KMS-11 (cell line): ENCODE data around the gene NRDC.

Source experiments
- H2AFZ ChIP-seq: fragments of 200-600 bp; sonication (generic); 2 replicates; pipeline ENCODE4 v1.6.1; 2016; ENCODE audit warnings: antibody characterized with exemption, mixed run types, low read depth
- H3K27ac ChIP-seq: fragments of 200-600 bp; sonication (generic); 2 replicates; pipeline ENCODE4 v1.6.1; 2016; ENCODE audit warnings: mild to moderate bottlenecking, mixed run types
- H3K27me3 ChIP-seq: fragments of 200-600 bp; sonication (generic); 2 replicates; pipeline ENCODE4 v1.6.1; 2017; ENCODE audit warnings: mild to moderate bottlenecking, low read depth, mixed run types, moderate library complexity; ENCODE audit not compliant: insufficient read depth
- H3K36me3 ChIP-seq: fragments of 200-600 bp; sonication (generic); 2 replicates; pipeline ENCODE4 v1.6.1; 2017; ENCODE audit warnings: mild to moderate bottlenecking, mixed run types; ENCODE audit not compliant: insufficient read depth
- H3K4me1 ChIP-seq: fragments of 200-600 bp; sonication (generic); 2 replicates; pipeline ENCODE4 v1.6.1; 2016; ENCODE audit warnings: mild to moderate bottlenecking, low read depth, mixed run types; ENCODE audit not compliant: poor library complexity, severe bottlenecking
- H3K4me2 ChIP-seq: fragments of 200-600 bp; sonication (generic); 2 replicates; pipeline ENCODE4 v1.7.0; 2016; ENCODE audit warnings: mild to moderate bottlenecking, mixed run types
- H3K4me3 ChIP-seq: fragments of 200-600 bp; sonication (generic); IDR thresholded peaks from 2 replicates; pipeline ENCODE4 v1.6.1; 2017; ENCODE audit warnings: low read depth, low read length, mixed read lengths; ENCODE audit not compliant: insufficient read depth
- H3K79me2 ChIP-seq: fragments of 200-600 bp; sonication (generic); 2 replicates; pipeline ENCODE4 v1.6.1; 2016; ENCODE audit warnings: low read depth, mixed run types; ENCODE audit not compliant: insufficient read depth
- H3K9ac ChIP-seq: fragments of 200-600 bp; sonication (generic); 2 replicates; pipeline ENCODE4 v1.6.1; 2016; ENCODE audit warnings: mild to moderate bottlenecking, mixed run types
- H4K20me1 ChIP-seq: fragments of 200-600 bp; sonication (generic); 2 replicates; pipeline ENCODE4 v1.6.1; 2016; ENCODE audit warnings: mild to moderate bottlenecking, mixed run types; ENCODE audit not compliant: insufficient read depth
- TF ChIP-seq, protein P1 (sequence below): fragments of 200-600 bp; sonication (generic); conservative IDR thresholded peaks from 2 replicates; pipeline ENCODE4 v1.6.1; 2017; ENCODE audit warnings: low read depth, mild to moderate bottlenecking, antibody characterized with exemption, low read length, moderate library complexity, mixed read lengths

NRDC gene

DNA sequence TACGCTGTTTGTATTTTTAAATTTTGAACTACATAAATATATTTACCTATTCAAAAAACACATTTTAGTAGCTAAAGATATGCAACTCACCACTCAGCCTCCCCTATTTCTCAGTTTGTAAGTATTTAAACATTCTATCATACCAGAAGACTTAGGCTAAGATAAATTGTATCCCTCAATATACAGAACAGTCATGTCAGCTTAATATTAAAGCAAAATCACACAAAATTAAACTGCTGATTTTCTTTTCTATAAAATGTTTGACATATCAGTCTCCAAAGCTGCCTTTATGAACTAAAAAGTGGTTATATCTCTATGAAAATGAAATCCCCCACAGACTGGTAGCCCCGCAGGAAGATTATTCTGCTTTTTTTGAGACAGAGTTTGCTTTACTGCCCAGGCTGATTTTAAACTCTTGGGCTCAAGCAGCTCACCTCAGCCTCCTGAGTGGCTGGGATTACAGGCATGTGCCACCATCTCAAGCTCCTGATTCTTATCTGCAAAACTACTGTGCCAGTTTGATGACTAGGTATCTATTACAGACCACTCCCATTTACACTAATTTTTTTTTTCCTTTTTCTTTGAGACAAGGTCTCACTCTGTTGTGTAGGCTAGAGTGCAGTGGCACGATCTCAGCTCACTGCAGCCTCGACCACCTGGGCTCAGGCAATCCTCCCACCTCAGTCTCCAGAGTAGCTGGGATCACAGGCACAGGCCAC lies 37.6 kb downstream of the NRDC start:
- Histone ChIP-seq H3K4me1 (peaks cover 49% of the 10 kb centered on the region), H3K9ac (no peak overlapping the region), H3K79me2 (peaks cover 19% of the 10 kb centered on the region; the same call in 1 of the 2 replicates), H3K27me3 (no peaks in the 10 kb centered on the region), H3K4me3 (no peak overlapping the region), H3K36me3 (no peaks in the 10 kb centered on the region), H3K4me2 (no peak overlapping the region), H4K20me1 (no peaks in the 10 kb centered on the region), H3K27ac (no peak overlapping the region), H2AFZ (no peak overlapping the region)
- TF ChIP-seq, protein P1, sequence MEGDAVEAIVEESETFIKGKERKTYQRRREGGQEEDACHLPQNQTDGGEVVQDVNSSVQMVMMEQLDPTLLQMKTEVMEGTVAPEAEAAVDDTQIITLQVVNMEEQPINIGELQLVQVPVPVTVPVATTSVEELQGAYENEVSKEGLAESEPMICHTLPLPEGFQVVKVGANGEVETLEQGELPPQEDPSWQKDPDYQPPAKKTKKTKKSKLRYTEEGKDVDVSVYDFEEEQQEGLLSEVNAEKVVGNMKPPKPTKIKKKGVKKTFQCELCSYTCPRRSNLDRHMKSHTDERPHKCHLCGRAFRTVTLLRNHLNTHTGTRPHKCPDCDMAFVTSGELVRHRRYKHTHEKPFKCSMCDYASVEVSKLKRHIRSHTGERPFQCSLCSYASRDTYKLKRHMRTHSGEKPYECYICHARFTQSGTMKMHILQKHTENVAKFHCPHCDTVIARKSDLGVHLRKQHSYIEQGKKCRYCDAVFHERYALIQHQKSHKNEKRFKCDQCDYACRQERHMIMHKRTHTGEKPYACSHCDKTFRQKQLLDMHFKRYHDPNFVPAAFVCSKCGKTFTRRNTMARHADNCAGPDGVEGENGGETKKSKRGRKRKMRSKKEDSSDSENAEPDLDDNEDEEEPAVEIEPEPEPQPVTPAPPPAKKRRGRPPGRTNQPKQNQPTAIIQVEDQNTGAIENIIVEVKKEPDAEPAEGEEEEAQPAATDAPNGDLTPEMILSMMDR: no peak

- H3K4me3 ChIP-seq: no peak overlapping the region
Observed at GRCh38 chr1:51840182-51840581, 38.3 kb downstream of the NRDC start.

DNA sequence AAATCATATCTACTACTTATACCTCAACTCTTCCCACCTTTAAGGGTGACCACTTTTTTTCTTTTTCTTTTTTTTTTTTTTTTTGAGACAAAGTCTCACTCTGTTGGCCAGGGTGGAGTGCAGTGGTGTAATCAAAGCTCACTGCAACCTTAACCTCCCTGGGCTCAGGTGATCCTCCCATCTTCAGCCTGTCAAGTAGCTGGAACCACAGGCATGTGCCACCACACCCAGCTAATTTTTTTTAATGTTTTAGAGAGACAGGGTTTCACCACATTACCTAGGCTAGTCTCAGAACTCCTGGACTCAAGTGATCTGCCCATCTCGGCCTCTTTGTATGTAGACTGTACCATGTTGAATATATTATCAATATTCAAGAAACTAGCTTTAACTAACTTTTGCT lies 39.4 kb downstream of the NRDC start:
- H3K27me3 ChIP-seq: no peaks in the 10 kb centered on the region
- H3K36me3 ChIP-seq: no peaks in the 10 kb centered on the region

More at GRCh38 chr1:51840182-51840581, 38.3 kb downstream of the NRDC start:
- Histone ChIP-seq H3K9ac (no peak overlapping the region), H3K27ac (no peak overlapping the region), H3K79me2 (peaks cover 19% of the 10 kb centered on the region; the same call in 1 of the 2 replicates), H3K27me3 (no peaks in the 10 kb centered on the region), H4K20me1 (no peaks in the 10 kb centered on the region), H3K4me1 (peaks cover 49% of the 10 kb centered on the region), H2AFZ (no peak overlapping the region), H3K4me2 (no peak overlapping the region), H3K36me3 (no peaks in the 10 kb centered on the region)
- TF ChIP-seq, protein P1: no peak

GRCh38 chr1:51837243-51837642 lies 41.3 kb downstream of the NRDC start:
- H3K36me3 ChIP-seq: no peaks in the 10 kb centered on the region
- H3K4me3 ChIP-seq: no peak overlapping the region
- TF ChIP-seq, protein P1: no peak

More for the DNA sequence above, 39.4 kb downstream of the NRDC start:
- no peak overlapping the region for H3K4me3 ChIP-seq
- H3K4me1 ChIP-seq: peaks cover 45% of the 10 kb centered on the region
- no peak overlapping the region for H2AFZ ChIP-seq
- H3K9ac ChIP-seq: no peak overlapping the region
- peaks cover 16% of the 10 kb centered on the region; the same call in 1 of the 2 replicates for H3K79me2 ChIP-seq
- no peaks in the 10 kb centered on the region for H4K20me1 ChIP-seq
- H3K4me2 ChIP-seq: no peak overlapping the region
- H3K27ac ChIP-seq: no peak overlapping the region
- TF ChIP-seq, protein P1: no peak

More at GRCh38 chr1:51837243-51837642, 41.3 kb downstream of the NRDC start:
- peaks cover 9% of the 10 kb centered on the region; the same call in 1 of the 2 replicates for H3K79me2 ChIP-seq
- no peaks in the 10 kb centered on the region for H4K20me1 ChIP-seq
- H3K4me2 ChIP-seq: no peak overlapping the region
- no peak overlapping the region for H3K27ac ChIP-seq
- H3K27me3 ChIP-seq: no peaks in the 10 kb centered on the region
- no peak overlapping the region for H3K9ac ChIP-seq
- H3K4me1 ChIP-seq: peaks cover 34% of the 10 kb centered on the region
- H2AFZ ChIP-seq: no peak overlapping the region
